H9 (cell line): ENCODE measurements around the gene DEK. TPM values are rescaled to one million over a fixed set of nuclear protein-coding genes. Genes with fewer than 3 reads are reported as not detected.
A peak's percentile ranks its signal among the peaks of the same experiment; 100 is the strongest.

Experiments used
- DNase-seq: peaks from one replicate; pipeline ENCODE4 v3.0.0-alpha.2; 2017
- H2AFZ ChIP-seq: one replicate; pipeline ENCODE4 v1.6.1; 2013; ENCODE audit warnings: mild to moderate bottlenecking, low read length, control low read depth, moderate library complexity
- H2AK5ac ChIP-seq: 2 replicates; pipeline ENCODE4 v1.6.1; 2013; ENCODE audit warnings: low read length, control low read depth, mixed read lengths; ENCODE audit not compliant: insufficient read length
- H2BK120ac ChIP-seq: one replicate; pipeline ENCODE4 v1.6.1; 2013; ENCODE audit warnings: low read depth, mild to moderate bottlenecking, low read length, control low read depth, inconsistent platforms; ENCODE audit not compliant: poor library complexity, severe bottlenecking
- H2BK12ac ChIP-seq: 2 replicates; pipeline ENCODE4 v1.6.1; 2013; ENCODE audit warnings: low read length, control low read depth, mixed read lengths, low read depth; ENCODE audit not compliant: insufficient read length
- H2BK15ac ChIP-seq: 2 replicates; pipeline ENCODE4 v1.6.1; 2013; ENCODE audit warnings: low read depth, low read length, control low read depth
- H2BK20ac ChIP-seq: one replicate; pipeline ENCODE4 v1.6.1; 2013; ENCODE audit warnings: low read depth, mild to moderate bottlenecking, low read length, control low read depth, inconsistent platforms; ENCODE audit not compliant: poor library complexity, severe bottlenecking
- H2BK5ac ChIP-seq: 2 replicates; pipeline ENCODE4 v1.6.1; 2013; ENCODE audit warnings: low read length, control low read depth, mixed read lengths; ENCODE audit not compliant: insufficient read length
- H3K14ac ChIP-seq: 2 replicates; pipeline ENCODE4 v1.6.1; 2013; ENCODE audit warnings: low read length, control low read depth; ENCODE audit not compliant: insufficient read depth
- H3K18ac ChIP-seq: 2 replicates; pipeline ENCODE4 v1.6.1; 2013; ENCODE audit warnings: low read depth, mild to moderate bottlenecking, mixed read lengths, low read length, control low read depth; ENCODE audit not compliant: insufficient read length
- H3K23ac ChIP-seq: 2 replicates; pipeline ENCODE4 v1.6.1; 2013; ENCODE audit warnings: low read length, control low read depth, mixed read lengths, low read depth; ENCODE audit not compliant: insufficient read length
- H3K23me2 ChIP-seq: 2 replicates; pipeline ENCODE4 v1.6.1; 2013; ENCODE audit warnings: low read depth, mild to moderate bottlenecking, mixed read lengths, low read length, control low read depth; ENCODE audit not compliant: insufficient read length, poor library complexity, severe bottlenecking
- H3K27ac ChIP-seq: 2 replicates; pipeline ENCODE4 v1.5.1; 2013; ENCODE audit warnings: low read length, control low read depth, mixed read lengths, low read depth; ENCODE audit not compliant: insufficient read length
- H3K27me3 ChIP-seq: 2 replicates; pipeline ENCODE4 v1.6.1; 2013; ENCODE audit warnings: low read length, control low read depth, inconsistent platforms; ENCODE audit not compliant: insufficient read depth
- H3K4ac ChIP-seq: 2 replicates; pipeline ENCODE4 v1.6.1; 2013; ENCODE audit warnings: low read depth, mild to moderate bottlenecking, control low read depth, inconsistent platforms, low read length, moderate library complexity
- H3K4me1 ChIP-seq: 2 replicates; pipeline ENCODE4 v1.6.1; 2013; ENCODE audit warnings: low read length, control low read depth, inconsistent platforms; ENCODE audit not compliant: insufficient read depth
- H3K4me2 ChIP-seq: 2 replicates; pipeline ENCODE4 v1.6.1; 2013; ENCODE audit warnings: low read length, control low read depth, mixed read lengths; ENCODE audit not compliant: insufficient read length, insufficient read depth
- H3K56ac ChIP-seq: 2 replicates; pipeline ENCODE4 v1.6.1; 2013; ENCODE audit warnings: low read depth, mild to moderate bottlenecking, mixed read lengths, low read length, control low read depth; ENCODE audit not compliant: insufficient read length
- H3K79me1 ChIP-seq: 2 replicates; pipeline ENCODE4 v1.6.1; 2013; ENCODE audit warnings: low read depth, mild to moderate bottlenecking, moderate library complexity, low read length, control low read depth, inconsistent platforms; ENCODE audit not compliant: insufficient read depth, poor library complexity, severe bottlenecking
- H3K79me2 ChIP-seq: 2 replicates; pipeline ENCODE4 v1.6.1; 2013; ENCODE audit warnings: low read length, control low read depth, inconsistent platforms; ENCODE audit not compliant: insufficient read depth
- H3K9ac ChIP-seq: 2 replicates; pipeline ENCODE4 v1.6.1; 2013; ENCODE audit warnings: low read length, control low read depth, mixed read lengths; ENCODE audit not compliant: insufficient read length; ENCODE audit errors: extremely low read depth
- H3K9me3 ChIP-seq: one replicate; pipeline ENCODE4 v1.6.1; 2013; ENCODE audit warnings: low read depth, low read length, inconsistent platforms; ENCODE audit not compliant: control insufficient read depth
- H3T11ph ChIP-seq: one replicate; pipeline ENCODE4 v1.6.1; 2013; ENCODE audit warnings: mild to moderate bottlenecking, low read length, control low read depth, inconsistent platforms
- H4K20me1 ChIP-seq: one replicate; pipeline ENCODE4 v1.6.1; 2013; ENCODE audit not compliant: control insufficient read depth, insufficient read length, insufficient read depth
- H4K5ac ChIP-seq: 2 replicates; pipeline ENCODE4 v1.6.1; 2013; ENCODE audit warnings: low read depth, mild to moderate bottlenecking, mixed read lengths, low read length, control low read depth; ENCODE audit not compliant: insufficient read length
- H4K8ac ChIP-seq: replicated peaks from 2 replicates; pipeline ENCODE4 v1.6.1; 2013; ENCODE audit warnings: low read length, control low read depth, mixed read lengths, low read depth; ENCODE audit not compliant: insufficient read length
- H4K91ac ChIP-seq: 2 replicates; pipeline ENCODE4 v1.6.1; 2013; ENCODE audit warnings: low read depth, mild to moderate bottlenecking, moderate library complexity, mixed read lengths, low read length, control low read depth; ENCODE audit not compliant: insufficient read length
- H3K27ac Mint-ChIP-seq, 3 experiments: 2 replicates in 2 of 3; 3 replicates in 1 of 3; pipeline ENCODE4 v1.8.0; 2020 to 2021; ENCODE audit warnings: mixed read lengths in 3 of 3, mild to moderate bottlenecking in 1 of 3, moderate library complexity in 1 of 3
- H3K27me3 Mint-ChIP-seq: 2 replicates; pipeline ENCODE4 v1.8.0; 2021; ENCODE audit warnings: low read depth, mild to moderate bottlenecking, moderate library complexity, mixed read lengths
- H3K36me3 Mint-ChIP-seq, 3 experiments: 2 replicates in 2 of 3; 3 replicates in 1 of 3; pipeline ENCODE4 v1.8.0; 2020 to 2021; ENCODE audit warnings: low read depth in 3 of 3, mixed read lengths in 3 of 3; ENCODE audit not compliant: insufficient read depth in 1 of 3
- H3K4me1 Mint-ChIP-seq, 2 experiments: 2 replicates each; pipeline ENCODE4 v1.8.0; 2020; ENCODE audit warnings: mixed read lengths in 2 of 2
- H3K4me3 Mint-ChIP-seq, 2 experiments: 2 replicates in 1 of 2; 3 replicates in 1 of 2; pipeline ENCODE4 v1.8.0; 2020 to 2021; ENCODE audit warnings: mild to moderate bottlenecking in 2 of 2, mixed read lengths in 2 of 2, moderate library complexity in 1 of 2
- H3K9me3 Mint-ChIP-seq, 2 experiments: 2 replicates in 1 of 2; 3 replicates in 1 of 2; pipeline ENCODE4 v1.8.0; 2020; ENCODE audit warnings: mild to moderate bottlenecking in 2 of 2, mixed read lengths in 2 of 2, moderate library complexity in 1 of 2
- WGBS: extraction: QIAGEN DNeasy Blood & Tissue Kit; methylation state at CpG from one replicate; pipeline ENCODE4 v1.1.7; 2013; ENCODE audit warnings: missing lambda C conversion rate, low lambda C conversion rate, mixed read lengths; ENCODE audit not compliant: insufficient read length; ENCODE audit errors: extremely low coverage; 5-methylcytosine and 5-hydroxymethylcytosine counted together
- total RNA-seq: library from RNA; stranded (reverse); gene quantifications from 2 replicates; pipeline ENCODE4 v1.2.1, GENCODE V29; 2021
- TF ChIP-seq, protein P1 (sequence below): fragments of 200-600 bp; sonication (generic); conservative IDR thresholded peaks from 3 replicates; pipeline ENCODE4 v1.8.0; 2021; ENCODE audit warnings: antibody characterized with exemption, mild to moderate bottlenecking

The DEK gene
- total RNA-seq, 1 experiment from 2014 or later, result 217 TPM

DNA sequence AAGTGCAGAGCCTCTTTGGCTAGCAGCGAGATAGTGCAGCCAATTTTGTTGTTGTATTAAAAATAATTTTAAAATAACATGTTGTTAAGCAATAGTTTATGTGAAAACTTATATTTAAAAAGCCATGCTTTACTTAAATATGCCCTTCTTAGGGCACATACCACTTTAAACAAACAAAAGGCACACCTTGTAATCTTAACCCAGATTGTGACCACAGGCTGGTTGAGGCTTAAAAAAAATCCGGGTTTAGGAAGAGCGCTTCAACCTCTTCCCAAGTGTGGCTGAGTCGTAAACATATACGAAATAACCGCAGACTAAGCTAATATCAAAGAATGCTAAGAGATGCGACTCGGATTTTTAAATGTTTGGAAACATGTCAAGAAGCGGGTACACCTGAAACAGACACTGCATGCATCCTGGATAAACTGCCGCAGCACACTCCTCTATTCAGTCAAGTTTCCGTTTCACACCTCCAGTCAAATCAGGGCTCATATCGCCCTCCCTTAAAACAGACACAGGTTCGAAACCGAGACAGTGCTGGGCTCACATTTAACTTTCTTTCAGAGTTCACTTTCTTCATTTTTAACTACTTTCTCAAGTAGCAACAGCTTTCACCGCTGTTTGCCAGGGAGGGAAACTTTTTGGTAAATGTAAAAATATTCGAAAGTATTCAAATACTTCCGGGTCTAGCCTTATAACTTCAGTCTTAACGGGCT lies 1.5 kb downstream of the DEK start:
- Histone ChIP-seq H3K4ac (no peak overlapping the region), H3K27me3 (no peaks in the 10 kb centered on the region), H4K8ac (no peak overlapping the region), H3K9me3 (no peaks in the 10 kb centered on the region), H2BK20ac (no peak overlapping the region), H4K91ac (no peak overlapping the region), H2BK15ac (no peak overlapping the region), H2AFZ (no peak overlapping the region), H3K4me1 (peaks cover 8% of the 10 kb centered on the region; the same call in 1 of the 2 replicates), H3K4me2 (peak overlapping the region; percentile 89), H3T11ph (no peak overlapping the region), H3K9ac (peak overlapping the region; percentile 99), H3K27ac (no peak overlapping the region), H3K79me1 (no peaks in the 10 kb centered on the region), H2BK5ac (no peak overlapping the region), H3K56ac (no peak overlapping the region), H3K14ac (no peak overlapping the region), H4K20me1 (no peaks in the 10 kb centered on the region), H3K23me2 (peaks cover 15% of the 10 kb centered on the region), H3K23ac (no peak overlapping the region), H2BK120ac (no peak overlapping the region), H3K79me2 (peaks cover 50% of the 10 kb centered on the region), H2AK5ac (no peak overlapping the region), H2BK12ac (no peak overlapping the region), H4K5ac (no peak overlapping the region), H3K18ac (no peak overlapping the region)
- no peak for DNase-seq
- TF ChIP-seq, protein P1, sequence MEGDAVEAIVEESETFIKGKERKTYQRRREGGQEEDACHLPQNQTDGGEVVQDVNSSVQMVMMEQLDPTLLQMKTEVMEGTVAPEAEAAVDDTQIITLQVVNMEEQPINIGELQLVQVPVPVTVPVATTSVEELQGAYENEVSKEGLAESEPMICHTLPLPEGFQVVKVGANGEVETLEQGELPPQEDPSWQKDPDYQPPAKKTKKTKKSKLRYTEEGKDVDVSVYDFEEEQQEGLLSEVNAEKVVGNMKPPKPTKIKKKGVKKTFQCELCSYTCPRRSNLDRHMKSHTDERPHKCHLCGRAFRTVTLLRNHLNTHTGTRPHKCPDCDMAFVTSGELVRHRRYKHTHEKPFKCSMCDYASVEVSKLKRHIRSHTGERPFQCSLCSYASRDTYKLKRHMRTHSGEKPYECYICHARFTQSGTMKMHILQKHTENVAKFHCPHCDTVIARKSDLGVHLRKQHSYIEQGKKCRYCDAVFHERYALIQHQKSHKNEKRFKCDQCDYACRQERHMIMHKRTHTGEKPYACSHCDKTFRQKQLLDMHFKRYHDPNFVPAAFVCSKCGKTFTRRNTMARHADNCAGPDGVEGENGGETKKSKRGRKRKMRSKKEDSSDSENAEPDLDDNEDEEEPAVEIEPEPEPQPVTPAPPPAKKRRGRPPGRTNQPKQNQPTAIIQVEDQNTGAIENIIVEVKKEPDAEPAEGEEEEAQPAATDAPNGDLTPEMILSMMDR, result no peak
- Mint-ChIP-seq H3K4me3 (peak overlapping the region; percentile 88 to 92), H3K36me3 (peaks cover 46 to 58% (median 52%) of the 10 kb centered on the region in 3 experiments), H3K4me1 (peaks cover 36 to 46% of the 10 kb centered on the region in 2 experiments), H3K9me3 (peaks cover 0 to 3% of the 10 kb centered on the region in 2 experiments; a peak in 3 of 5 replicates), H3K27ac (peak overlapping the region; percentile 93 to 96 (median 96)), H3K27me3 (no peaks in the 10 kb centered on the region)
- WGBS, result no CpG with 5 or more reads among the region's 18 CpGs
